GM12873 (cell line): ENCODE results near the gene TBX5.

Experiments used
- TF ChIP-seq, protein P1 (sequence below): IDR thresholded peaks from 2 replicates; pipeline ENCODE4 v1.5.1; 2012; ENCODE audit warnings: low read depth, mild to moderate bottlenecking, moderate library complexity, low read length, control low read depth; ENCODE audit not compliant: insufficient read depth; ENCODE audit errors: missing control alignments

TBX5 gene

DNA sequence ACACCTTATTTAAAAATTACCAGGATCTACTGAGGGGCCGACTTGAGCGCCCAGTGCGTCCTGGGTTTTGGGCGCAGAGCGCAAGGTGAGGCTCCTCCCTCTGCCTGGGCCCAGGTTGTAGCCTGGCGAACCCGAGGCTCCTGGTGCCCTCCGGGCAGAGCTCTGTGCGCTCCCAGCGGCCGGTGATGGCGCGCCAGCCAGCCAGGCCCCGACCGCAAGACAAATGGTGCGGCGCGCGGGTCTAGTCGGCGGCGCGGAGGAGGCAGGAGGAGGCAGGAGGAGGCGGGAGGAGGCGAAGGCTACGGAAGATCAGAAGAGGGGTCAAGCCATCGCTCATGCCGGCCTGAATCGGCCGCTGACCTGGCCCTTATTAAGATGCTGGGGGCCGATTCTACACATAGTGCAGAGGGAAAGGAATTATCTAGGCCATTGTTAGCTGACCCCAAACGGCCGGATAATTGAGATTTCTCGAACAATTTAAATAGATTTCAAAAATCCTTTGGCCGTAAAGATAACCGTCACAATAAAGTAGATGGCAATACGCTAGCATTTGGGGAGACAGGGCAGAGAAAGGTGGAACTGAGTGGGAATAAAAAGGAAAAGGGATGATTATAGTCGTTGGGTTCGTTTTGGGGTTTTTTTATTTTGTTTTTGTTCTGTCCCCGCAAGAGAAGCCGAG lies 2.8 kb downstream of the TBX5 start:
- TF ChIP-seq, protein P1, sequence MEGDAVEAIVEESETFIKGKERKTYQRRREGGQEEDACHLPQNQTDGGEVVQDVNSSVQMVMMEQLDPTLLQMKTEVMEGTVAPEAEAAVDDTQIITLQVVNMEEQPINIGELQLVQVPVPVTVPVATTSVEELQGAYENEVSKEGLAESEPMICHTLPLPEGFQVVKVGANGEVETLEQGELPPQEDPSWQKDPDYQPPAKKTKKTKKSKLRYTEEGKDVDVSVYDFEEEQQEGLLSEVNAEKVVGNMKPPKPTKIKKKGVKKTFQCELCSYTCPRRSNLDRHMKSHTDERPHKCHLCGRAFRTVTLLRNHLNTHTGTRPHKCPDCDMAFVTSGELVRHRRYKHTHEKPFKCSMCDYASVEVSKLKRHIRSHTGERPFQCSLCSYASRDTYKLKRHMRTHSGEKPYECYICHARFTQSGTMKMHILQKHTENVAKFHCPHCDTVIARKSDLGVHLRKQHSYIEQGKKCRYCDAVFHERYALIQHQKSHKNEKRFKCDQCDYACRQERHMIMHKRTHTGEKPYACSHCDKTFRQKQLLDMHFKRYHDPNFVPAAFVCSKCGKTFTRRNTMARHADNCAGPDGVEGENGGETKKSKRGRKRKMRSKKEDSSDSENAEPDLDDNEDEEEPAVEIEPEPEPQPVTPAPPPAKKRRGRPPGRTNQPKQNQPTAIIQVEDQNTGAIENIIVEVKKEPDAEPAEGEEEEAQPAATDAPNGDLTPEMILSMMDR = no peak

DNA sequence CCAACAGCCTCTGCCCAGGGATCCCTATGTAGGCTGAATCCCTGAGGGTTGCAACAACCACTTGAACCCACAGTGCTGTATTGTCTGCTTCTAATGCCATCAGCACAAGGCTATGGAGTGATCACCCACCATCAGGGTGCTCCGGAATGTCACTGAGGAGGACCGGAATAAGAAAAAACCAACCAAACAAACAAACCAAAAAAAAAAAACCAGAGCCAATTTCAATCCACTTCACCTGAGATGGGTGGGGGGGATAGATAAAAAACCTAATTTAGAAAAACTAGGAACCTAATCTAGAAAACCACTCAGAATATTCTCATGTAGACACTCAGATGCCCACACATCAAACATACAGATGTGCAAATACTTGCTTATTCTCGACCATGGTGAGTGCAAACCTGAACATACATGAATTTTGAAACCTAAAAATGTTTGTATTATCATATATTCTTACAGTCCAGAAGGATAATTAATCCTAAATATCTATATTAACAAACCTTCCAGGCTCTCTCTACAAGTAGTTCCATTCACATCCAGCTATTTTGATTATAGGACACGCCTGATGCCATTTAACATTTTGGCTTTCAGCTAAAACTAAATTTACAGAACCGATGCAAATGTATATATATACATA lies 3.7 kb downstream of the TBX5 start:
- TF ChIP-seq, protein P1 = no peak

DNA sequence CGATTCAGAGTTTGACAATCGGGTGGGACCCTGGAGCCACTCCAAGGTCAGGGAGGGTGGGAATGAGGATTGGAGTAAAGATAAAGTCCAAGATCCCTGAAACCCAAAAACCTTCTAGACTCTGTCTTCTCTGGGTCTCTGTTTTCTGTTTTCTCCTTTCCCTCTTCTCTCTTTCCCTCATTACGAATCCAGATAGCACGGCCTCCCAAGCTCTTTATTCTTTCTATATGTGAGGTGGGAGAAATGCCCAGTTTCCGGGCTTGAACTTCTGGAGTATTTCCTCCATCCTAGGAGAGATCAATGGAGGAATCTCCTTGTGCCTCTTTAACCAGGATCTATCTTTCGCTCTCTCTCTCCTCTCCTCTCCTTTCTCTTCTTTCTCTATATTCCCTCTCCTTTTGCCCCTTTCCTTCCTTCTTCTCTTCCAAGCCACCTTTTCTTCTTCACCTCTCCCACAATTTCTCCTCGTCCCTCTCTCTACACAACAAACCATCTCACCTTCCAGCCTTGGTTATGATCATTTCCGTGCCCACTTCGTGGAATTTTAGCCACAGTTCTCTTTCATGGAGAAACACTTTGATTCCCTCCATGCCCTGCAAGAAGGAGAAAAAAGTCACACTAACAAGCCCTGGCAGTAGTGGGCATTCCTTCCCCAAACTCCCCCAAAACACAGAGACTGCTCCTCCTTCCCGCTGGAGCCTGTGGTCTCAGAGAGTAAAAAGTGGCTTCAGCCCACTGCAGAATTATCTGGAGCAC lies 4.4 kb downstream of the TBX5 start:
- TF ChIP-seq, protein P1 = no peak

DNA sequence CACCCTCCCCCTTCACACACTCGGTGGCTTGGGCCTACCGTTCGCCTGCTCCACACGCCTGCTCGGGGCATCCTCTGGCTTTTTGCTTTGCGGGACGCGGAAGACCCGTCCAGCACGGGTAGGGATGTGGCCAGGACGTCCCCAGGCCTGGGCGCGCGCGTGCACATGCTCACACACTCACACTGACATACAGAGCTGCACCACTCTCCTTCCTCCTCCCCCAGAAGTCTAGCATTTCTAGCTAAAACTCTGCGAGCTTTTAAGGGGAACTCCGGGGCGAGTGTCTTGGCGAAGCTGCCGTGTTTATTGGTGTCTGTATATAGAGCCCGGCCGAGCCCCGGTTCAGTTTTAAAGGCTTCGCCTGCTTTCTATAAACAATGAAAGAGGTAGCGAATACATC lies 5.0 kb downstream of the TBX5 start:
- TF ChIP-seq, protein P1 = no peak

DNA sequence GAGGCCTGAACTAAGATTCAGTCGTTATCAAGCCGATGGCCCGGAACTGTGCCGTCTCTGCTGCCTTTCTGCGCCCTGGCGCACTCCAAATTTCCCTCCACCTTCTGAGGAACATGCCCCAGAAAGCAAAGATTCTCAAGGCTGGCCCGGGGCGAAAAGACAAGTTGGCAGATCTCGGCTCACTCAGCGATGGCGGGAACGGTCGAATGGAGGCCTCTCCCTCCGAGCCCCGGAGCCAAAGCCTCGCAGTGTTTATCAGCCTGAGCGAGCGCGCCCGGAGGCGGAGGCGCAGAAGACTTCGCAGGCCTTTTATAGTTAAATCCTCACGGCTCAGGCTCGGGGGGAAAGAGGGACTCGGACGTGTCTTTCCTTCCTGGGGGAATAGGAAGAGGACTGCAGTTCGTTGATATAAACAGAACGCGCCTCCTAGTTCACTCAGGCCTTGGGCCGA lies 5.6 kb downstream of the TBX5 start:
- TF ChIP-seq, protein P1 = no peak

DNA sequence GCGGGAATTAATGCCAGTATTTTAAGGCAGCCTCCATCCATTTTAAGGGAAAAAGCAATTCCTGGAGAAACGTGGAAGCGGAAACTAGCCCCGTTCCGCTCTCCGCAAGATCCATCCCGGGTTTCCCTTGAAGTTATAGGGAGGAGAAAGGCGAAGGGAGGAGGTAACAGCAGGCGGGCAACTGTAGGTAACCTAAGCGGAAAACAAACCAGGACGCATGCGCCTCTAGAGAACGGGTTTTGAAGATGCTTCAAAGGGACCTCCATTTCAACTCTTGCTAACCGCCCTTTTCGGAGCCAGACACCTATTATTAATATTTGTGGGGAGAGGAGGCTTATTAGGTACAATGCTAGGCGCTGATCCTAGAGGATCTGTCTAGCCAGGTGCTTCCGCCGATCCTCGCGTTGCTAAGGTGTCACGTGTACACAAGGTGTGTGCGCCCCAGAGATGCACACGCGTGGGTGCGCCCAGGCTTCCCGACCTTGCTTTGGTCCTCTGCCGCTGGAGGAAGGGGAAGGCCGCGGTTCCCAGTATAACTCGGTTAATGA lies 6.2 kb downstream of the TBX5 start:
- TF ChIP-seq, protein P1 = no peak
